ENCODE measurements around the gene PEX6. TPM values are rescaled to one million over a fixed set of nuclear protein-coding genes. Genes with fewer than 3 reads are reported as not detected.
A peak's percentile ranks its signal among the peaks of the same experiment; 100 is the strongest.

The PEX6 gene
- polyA plus RNA-seq, 1 donor (not counting 4 experiments of a cell fraction or from before 2014, with no cell fraction given): 5.6 TPM

DNA sequence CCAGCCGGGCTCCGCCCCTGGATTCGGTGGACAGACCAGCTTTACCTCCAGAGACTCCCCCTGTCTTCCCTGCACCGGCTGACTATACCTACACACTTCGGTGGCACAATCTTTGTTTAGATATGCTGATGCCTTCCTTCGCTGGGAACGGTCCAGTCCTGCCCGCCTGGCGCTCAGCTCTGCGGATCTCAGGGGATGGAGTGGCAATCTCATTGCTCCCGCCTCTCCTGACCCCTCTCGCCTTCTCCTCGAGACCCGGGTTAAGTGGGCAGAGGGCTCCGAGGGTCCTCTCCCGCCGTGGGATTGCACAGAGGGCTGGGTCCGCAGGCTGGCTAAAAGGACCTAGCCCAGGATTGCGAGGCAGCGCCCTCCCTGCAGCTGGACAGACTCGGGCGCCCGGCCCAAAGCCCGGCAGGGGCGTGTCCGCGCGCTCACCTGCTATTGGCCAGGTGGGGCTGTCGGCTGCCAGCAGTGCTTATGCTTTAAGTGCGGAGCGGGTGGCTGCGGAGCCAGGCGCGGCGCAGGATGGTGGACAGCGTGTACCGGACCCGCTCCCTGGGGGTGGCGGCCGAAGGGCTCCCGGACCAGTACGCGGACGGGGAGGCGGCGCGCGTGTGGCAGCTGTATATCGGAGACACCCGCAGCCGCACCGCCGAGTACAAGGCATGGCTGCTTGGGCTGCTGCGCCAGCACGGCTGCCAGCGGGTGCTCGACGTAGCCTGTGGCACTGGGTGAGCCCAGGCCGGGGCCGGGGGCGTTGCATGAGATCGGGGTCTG is 18.6 kb downstream of the PEX6 start, which contains the start of gene GNMT:
Gene GNMT, plus strand, starts transcription at position 512 of the 777 bp plus-strand sequence. Its CDS starts 14 bp downstream, at position 526.
- no peak for DNase-seq (ENCODE audit: low read depth, low spot score)

DNA sequence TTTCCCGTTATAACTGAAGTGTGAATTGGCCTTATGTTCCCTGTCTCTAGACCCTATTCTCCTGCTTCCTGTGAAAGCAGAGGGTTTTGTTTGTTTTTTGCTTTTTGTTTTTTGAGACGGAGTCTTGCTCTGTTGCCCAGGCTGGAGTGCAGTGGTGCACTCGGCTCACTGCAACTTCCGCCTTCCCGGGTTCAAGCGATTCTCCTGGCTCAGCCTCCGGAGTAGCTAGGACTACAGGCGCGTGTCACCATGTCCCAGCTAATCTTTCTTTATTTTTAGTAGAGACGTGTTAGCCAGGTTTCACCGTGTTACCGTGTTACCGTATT is 19.1 kb downstream of the PEX6 start:
- Histone ChIP-seq H3K27ac (ENCODE audit: control insufficient read depth, insufficient read depth, low read length) (no peak overlapping the region), H3K9me1 (ENCODE audit: control insufficient read depth, extremely low read depth, insufficient read depth, low read length) (no peaks in the 10 kb centered on the region), H3K27me3 (ENCODE audit: control insufficient read depth, extremely low read depth, insufficient read depth, low read length) (no peaks in the 10 kb centered on the region), H3K4me1 (ENCODE audit: control insufficient read depth, extremely low read depth, insufficient read depth, low read length) (peaks cover 9% of the 10 kb centered on the region), H3K9me3 (ENCODE audit: control insufficient read depth, low read depth, low read length) (no peaks in the 10 kb centered on the region), H3K79me2 (ENCODE audit: control insufficient read depth, insufficient read depth, low read length) (no peaks in the 10 kb centered on the region), H3K36me3 (ENCODE audit: control insufficient read depth in 2 of 2, extremely low read depth in 1 of 2, insufficient read depth in 2 of 2, low read length in 2 of 2) (peaks cover 4 to 12% of the 10 kb centered on the region in 2 experiments), H3K4me2 (ENCODE audit: control insufficient read depth, extremely low read depth, insufficient read depth, low read depth, low read length) (peak overlapping the region; percentile 89), H4K20me1 (ENCODE audit: control insufficient read depth, extremely low read depth, insufficient read depth, low read length) (no peaks in the 10 kb centered on the region), H2AFZ (ENCODE audit: control insufficient read depth, low read length) (peak overlapping the region; percentile 60), H3K9ac (ENCODE audit: control insufficient read depth, extremely low read depth, insufficient read depth, low read length) (peak overlapping the region; percentile 34), H3K4me3 (ENCODE audit: control insufficient read depth in 2 of 3, extremely low read depth in 1 of 3, insufficient read depth in 2 of 3, low read depth in 1 of 3, low read length in 3 of 3) (peak overlapping the region; percentile 35 to 69 (median 62))
- no peak for TF ChIP-seq EZH2 (IDR thresholded peaks at IDR 0.05; ENCODE audit: low read length)
- TF ChIP-seq, protein P1, sequence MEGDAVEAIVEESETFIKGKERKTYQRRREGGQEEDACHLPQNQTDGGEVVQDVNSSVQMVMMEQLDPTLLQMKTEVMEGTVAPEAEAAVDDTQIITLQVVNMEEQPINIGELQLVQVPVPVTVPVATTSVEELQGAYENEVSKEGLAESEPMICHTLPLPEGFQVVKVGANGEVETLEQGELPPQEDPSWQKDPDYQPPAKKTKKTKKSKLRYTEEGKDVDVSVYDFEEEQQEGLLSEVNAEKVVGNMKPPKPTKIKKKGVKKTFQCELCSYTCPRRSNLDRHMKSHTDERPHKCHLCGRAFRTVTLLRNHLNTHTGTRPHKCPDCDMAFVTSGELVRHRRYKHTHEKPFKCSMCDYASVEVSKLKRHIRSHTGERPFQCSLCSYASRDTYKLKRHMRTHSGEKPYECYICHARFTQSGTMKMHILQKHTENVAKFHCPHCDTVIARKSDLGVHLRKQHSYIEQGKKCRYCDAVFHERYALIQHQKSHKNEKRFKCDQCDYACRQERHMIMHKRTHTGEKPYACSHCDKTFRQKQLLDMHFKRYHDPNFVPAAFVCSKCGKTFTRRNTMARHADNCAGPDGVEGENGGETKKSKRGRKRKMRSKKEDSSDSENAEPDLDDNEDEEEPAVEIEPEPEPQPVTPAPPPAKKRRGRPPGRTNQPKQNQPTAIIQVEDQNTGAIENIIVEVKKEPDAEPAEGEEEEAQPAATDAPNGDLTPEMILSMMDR (optimal IDR thresholded peaks at IDR 0.05 in 1 of 3, IDR thresholded peaks at IDR 0.05 in 1 of 3, conservative IDR thresholded peaks at IDR 0.05 in 1 of 3; ENCODE audit: extremely low read depth in 1 of 3, insufficient read depth in 2 of 3, low read length in 3 of 3): no peak
- FAIRE-seq: no peak
- dilution Hi-C loops (cut with MboI; ENCODE audit: extremely low pct_ligation_motif_present, low sequenced_read_pairs): no loop called here
- DNase-seq (ENCODE audit: low read depth, low spot score): no peak

More for the DNA sequence above, 18.6 kb downstream of the PEX6 start, which contains the start of gene GNMT:
- Histone ChIP-seq H3K27me3 (ENCODE audit: control insufficient read depth, extremely low read depth, insufficient read depth, low read length) (no peaks in the 10 kb centered on the region), H3K79me2 (ENCODE audit: control insufficient read depth, insufficient read depth, low read length) (no peaks in the 10 kb centered on the region), H3K36me3 (ENCODE audit: control insufficient read depth in 2 of 2, extremely low read depth in 1 of 2, insufficient read depth in 2 of 2, low read length in 2 of 2) (peaks cover 4 to 12% of the 10 kb centered on the region in 2 experiments), H2AFZ (ENCODE audit: control insufficient read depth, low read length) (peak within 1 kb of the TSS; percentile 69), H3K27ac (ENCODE audit: control insufficient read depth, insufficient read depth, low read length) (no peak within 1 kb of the TSS), H4K20me1 (ENCODE audit: control insufficient read depth, extremely low read depth, insufficient read depth, low read length) (no peaks in the 10 kb centered on the region), H3K9ac (ENCODE audit: control insufficient read depth, extremely low read depth, insufficient read depth, low read length) (peak within 1 kb of the TSS; percentile 34), H3K4me3 (ENCODE audit: control insufficient read depth in 2 of 3, extremely low read depth in 1 of 3, insufficient read depth in 2 of 3, low read depth in 1 of 3, low read length in 3 of 3) (peak within 1 kb of the TSS; percentile 35 to 69 (median 62)), H3K9me3 (ENCODE audit: control insufficient read depth, low read depth, low read length) (no peaks in the 10 kb centered on the region), H3K4me2 (ENCODE audit: control insufficient read depth, extremely low read depth, insufficient read depth, low read depth, low read length) (peak within 1 kb of the TSS; percentile 89), H3K9me1 (ENCODE audit: control insufficient read depth, extremely low read depth, insufficient read depth, low read length) (no peaks in the 10 kb centered on the region), H3K4me1 (ENCODE audit: control insufficient read depth, extremely low read depth, insufficient read depth, low read length) (peaks cover 9% of the 10 kb centered on the region)
- no peak for TF ChIP-seq EZH2 (IDR thresholded peaks at IDR 0.05; ENCODE audit: low read length)
- TF ChIP-seq, protein P1 (optimal IDR thresholded peaks at IDR 0.05 in 1 of 3, IDR thresholded peaks at IDR 0.05 in 1 of 3, conservative IDR thresholded peaks at IDR 0.05 in 1 of 3; ENCODE audit: extremely low read depth in 1 of 3, insufficient read depth in 2 of 3, low read length in 3 of 3): no peak
- dilution Hi-C loops (cut with MboI; ENCODE audit: extremely low pct_ligation_motif_present, low sequenced_read_pairs): no loop called here
- no peak for FAIRE-seq

Data from keratinocyte (primary cell).